ENCODE data around the gene TPD52L2. TPM values are rescaled to one million over a fixed set of nuclear protein-coding genes. Genes with fewer than 3 reads are reported as not detected.
A peak's percentile ranks its signal among the peaks of the same experiment; 100 is the strongest.

TPD52L2 gene
- polyA plus RNA-seq (2011; rRNA removed): 86.3 and 93.9 TPM in 2 replicates
- polyA plus RNA-seq (2012; cell fraction: cytosol; rRNA removed): 110 and 126 TPM in 2 replicates
- 116 and 134 TPM in 2 replicates for polyA plus RNA-seq (2012; cell fraction: nucleus; rRNA removed)
- 94.1 to 102 TPM (median 99.0 TPM) in 3 replicates for polyA plus RNA-seq (2017; fragmentation: RNase III; extraction: RNeasy Plus Mini Kit Qiagen cat#74134 plus additional on column Dnase treatment)
- polyA minus RNA-seq (2011; rRNA and poly(A)+ RNA removed): 44.8 and 56.1 TPM in 2 replicates

- Histone ChIP-seq H3K4me2 (peak within 1 kb of the TSS; percentile 91), H3K27ac (peak within 1 kb of the TSS; percentile 94 to 95), H3K4me1 (peaks cover 14% of the 10 kb centered on the region; the same call in 2 of the 3 replicates), H3K9me3 (no peaks in the 10 kb centered on the region), H3K4me3 (peak within 1 kb of the TSS; percentile 95)
- TF ChIP-seq BCL3 (IDR thresholded peaks at IDR 0.05): peak; percentile 55; the same call in 1 of the 3 replicates
- TF ChIP-seq HOXB5 (CRISPR knock-in tag; IDR thresholded peaks at IDR 0.05): no peak
- TF ChIP-seq TFCP2L1 (CRISPR knock-in tag; IDR thresholded peaks at IDR 0.05): no peak
- TF ChIP-seq ZSCAN20 (CRISPR knock-in tag; IDR thresholded peaks at IDR 0.05): no peak
- peak; percentile 96 for TF ChIP-seq BHLHE40 (IDR thresholded peaks at IDR 0.05; ENCODE audit: low read depth, low read length)
- TF ChIP-seq SREBF2 (IDR thresholded peaks at IDR 0.05): no peak
- TF ChIP-seq MAX (IDR thresholded peaks at IDR 0.05): peak; percentile 98
- TF ChIP-seq ESRRA (IDR thresholded peaks at IDR 0.05; ENCODE audit: borderline replicate concordance, low read length): no peak
- peak; percentile 83 to 96 for TF ChIP-seq CEBPB (IDR thresholded peaks at IDR 0.05)
- no peak for TF ChIP-seq RARB (CRISPR knock-in tag; IDR thresholded peaks at IDR 0.05)
- TF ChIP-seq PBX3 (IDR thresholded peaks at IDR 0.05): 0 out of 2 replicates have a peak, but pooled peaks have one; percentile 21
- no peak for TF ChIP-seq MAZ (IDR thresholded peaks at IDR 0.05; ENCODE audit: borderline replicate concordance, low read depth, low read length)
- peak; percentile 68 for TF ChIP-seq POLR2A (IDR thresholded peaks at IDR 0.05; ENCODE audit: low read length)
- no peak for TF ChIP-seq HEYL (CRISPR knock-in tag; IDR thresholded peaks at IDR 0.05)
- peak; percentile 82; the same call in 1 of the 2 replicates for TF ChIP-seq MYC (IDR thresholded peaks at IDR 0.05; ENCODE audit: borderline replicate concordance, low read length)
- TF ChIP-seq PHF8 (IDR thresholded peaks at IDR 0.05; ENCODE audit: borderline replicate concordance, low read depth): peak; percentile 95
- TF ChIP-seq MAFK (IDR thresholded peaks at IDR 0.05; ENCODE audit: partially characterized antibody): no peak
- TF ChIP-seq E2F6 (IDR thresholded peaks at IDR 0.05; ENCODE audit: borderline replicate concordance, low read depth): peak; percentile 96
- TF ChIP-seq JUN (IDR thresholded peaks at IDR 0.05): peak in 1 of 2 experiments; percentile 84; a peak in 4 of 5 replicates
- peak; percentile 57 for TF ChIP-seq CHD2 (IDR thresholded peaks at IDR 0.05; ENCODE audit: low read length, partially characterized antibody)
- TF ChIP-seq KDM5A (IDR thresholded peaks at IDR 0.05): no peak
- TF ChIP-seq RFX5 (IDR thresholded peaks at IDR 0.05): peak; percentile 31; the same call in 1 of the 2 replicates
- TF ChIP-seq REST (IDR thresholded peaks at IDR 0.05): peak; percentile 53; the same call in 1 of the 2 replicates
- peak; percentile 94 for TF ChIP-seq USF2 (IDR thresholded peaks at IDR 0.05)
- 2% methylated on average over 25 of the region's 68 CpGs for WGBS (ENCODE audit: missing lambda C conversion rate)
- DNase-seq (ENCODE audit: low read depth in 1 of 2, low spot score in 1 of 2) (peak; percentile 98 to 99), ATAC-seq (peak; percentile 90 to 94), FAIRE-seq (no peak)
- CTCF ChIA-PET: interaction anchor here (0.6 to 3.6 kb wide), 23 partner anchors 8 to 342 kb away, joined by 3 to 18 read pairs (median 5); partner anchors contain the start of genes DNAJC5, LIME1 and PTK6
- POLR2A ChIA-PET: interaction anchor here (0.7 to 3.0 kb wide), 30 partner anchors 9 to 329 kb away, joined by 3 to 26 read pairs (median 5); partner anchors contain the start of genes ARFRP1, DNAJC5, GMEB2 and PRPF6
Observed at GRCh38 chr20:63864978-63865640, at the start of gene TPD52L2. Gene TPD52L2, plus strand, starts transcription at chr20:63865270. Its CDS starts 96 bp downstream, at chr20:63865366.

Data from A549 (cell line).